EL (cell line): ENCODE measurements around the gene CDK13.
"Not testable (repeated sequence)": the region's sequence is repeated elsewhere in the genome, so short reads cannot be mapped to it uniquely, and the experiment has no call there.

ENCODE experiments used
- DNase-seq: peaks from one replicate; pipeline ENCODE4 v3.0.0-alpha.2; 2016

The CDK13 gene

GRCh38 chr7:39949971-39950472, at the start of gene CDK13:
Gene CDK13, plus strand, starts transcription at chr7:39950256. Its CDS starts 386 bp downstream, at chr7:39950642.
- peak; percentile 81 for DNase-seq

- DNase-seq, result peak; percentile 53
Observed at GRCh38 chr7:39904077-39904486, 46.0 kb upstream of the CDK13 start.

GRCh38 chr7:39908141-39908540, 41.9 kb upstream of the CDK13 start:
- no peak for DNase-seq

- DNase-seq, result no peak
Observed at GRCh38 chr7:39908973-39909372, 41.1 kb upstream of the CDK13 start.

- no peak for DNase-seq
Observed at GRCh38 chr7:39909526-39909925, 40.5 kb upstream of the CDK13 start.

GRCh38 chr7:39910108-39910869, 39.8 kb upstream of the CDK13 start:
- peak; percentile 11 for DNase-seq

GRCh38 chr7:39911167-39911566, 38.9 kb upstream of the CDK13 start:
- DNase-seq, result no peak

- not testable (repeated sequence) for DNase-seq
Observed at GRCh38 chr7:39915847-39916246, 34.2 kb upstream of the CDK13 start.

GRCh38 chr7:39919646-39920045, 30.4 kb upstream of the CDK13 start:
- DNase-seq, result no peak

- DNase-seq, result no peak
Observed at GRCh38 chr7:39921506-39922175, 28.4 kb upstream of the CDK13 start.

GRCh38 chr7:39922580-39922979, 27.5 kb upstream of the CDK13 start:
- DNase-seq, result no peak

GRCh38 chr7:39923091-39923490, 27.0 kb upstream of the CDK13 start:
- DNase-seq, result no peak

GRCh38 chr7:39924122-39924521, 25.9 kb upstream of the CDK13 start:
- no peak for DNase-seq

- no peak for DNase-seq
Observed at GRCh38 chr7:39926111-39926510, 23.9 kb upstream of the CDK13 start.

- DNase-seq, result no peak
Observed at GRCh38 chr7:39927018-39927417, 23.0 kb upstream of the CDK13 start.

- DNase-seq, result no peak
Observed at GRCh38 chr7:39934132-39934531, 15.9 kb upstream of the CDK13 start.

- DNase-seq, result no peak
Observed at GRCh38 chr7:39936761-39937160, 13.3 kb upstream of the CDK13 start.

GRCh38 chr7:39937366-39938153, 12.5 kb upstream of the CDK13 start:
- no peak for DNase-seq

- no peak for DNase-seq
Observed at GRCh38 chr7:39942883-39943282, 7.2 kb upstream of the CDK13 start.

- DNase-seq, result no peak
Observed at GRCh38 chr7:39946693-39947092, 3.4 kb upstream of the CDK13 start.

GRCh38 chr7:39948375-39948955, 1.6 kb upstream of the CDK13 start:
- DNase-seq, result no peak

- peak; percentile 100 for DNase-seq
Observed at GRCh38 chr7:39948956-39949928, 814 bp upstream of the CDK13 start.
